ENCODE results near the gene AFAP1. TPM values are rescaled to one million over a fixed set of nuclear protein-coding genes. Genes with fewer than 3 reads are reported as not detected.

Gene AFAP1
- total RNA-seq, 1 experiment from 2014 or later, result 94.7 TPM

GRCh38 chr4:7842384-7843279 is 97.0 kb downstream of the AFAP1 start:
- BruUV-seq (replicated peaks), result no TSS peak
- ChIA-PET POLR2A (interaction anchor here (0.6 to 0.7 kb wide), 2 partner anchors 35 to 131 kb away, joined by 3 to 6 read pairs; no protein-coding TSS in a partner anchor), CTCF (interaction anchor here (0.6 to 0.9 kb wide), 4 partner anchors 11 to 260 kb away, joined by 3 to 4 read pairs (median 3); no protein-coding TSS in a partner anchor)
- Histone ChIP-seq H3K27me3 (ENCODE audit: control insufficient read depth, insufficient read depth, low read length) (no peaks in the 10 kb centered on the region), H3K36me3 (ENCODE audit: control insufficient read depth, insufficient read depth, low read length) (peaks cover 20% of the 10 kb centered on the region), H3K9me3 (ENCODE audit: control insufficient read depth, insufficient read depth, low read depth, low read length) (no peaks in the 10 kb centered on the region), H3K4me3 (ENCODE audit: low read depth in 2 of 2, low read length in 2 of 2) (peak overlapping the region in 1 of 2 experiments; percentile 16; a peak in 1 of 4 replicates), H3K4me1 (ENCODE audit: control insufficient read depth, insufficient read depth, low read length) (peaks cover 60% of the 10 kb centered on the region), H3K27ac (ENCODE audit: low read length) (peak overlapping the region; percentile 83)
- no peak for TF ChIP-seq SIN3A (IDR thresholded peaks at IDR 0.05; ENCODE audit: borderline replicate concordance, insufficient read depth, low read depth, low read length)
- no peak for TF ChIP-seq POLR2AphosphoS5 (IDR thresholded peaks at IDR 0.05; ENCODE audit: low read depth, low read length)
- TF ChIP-seq, protein P1, sequence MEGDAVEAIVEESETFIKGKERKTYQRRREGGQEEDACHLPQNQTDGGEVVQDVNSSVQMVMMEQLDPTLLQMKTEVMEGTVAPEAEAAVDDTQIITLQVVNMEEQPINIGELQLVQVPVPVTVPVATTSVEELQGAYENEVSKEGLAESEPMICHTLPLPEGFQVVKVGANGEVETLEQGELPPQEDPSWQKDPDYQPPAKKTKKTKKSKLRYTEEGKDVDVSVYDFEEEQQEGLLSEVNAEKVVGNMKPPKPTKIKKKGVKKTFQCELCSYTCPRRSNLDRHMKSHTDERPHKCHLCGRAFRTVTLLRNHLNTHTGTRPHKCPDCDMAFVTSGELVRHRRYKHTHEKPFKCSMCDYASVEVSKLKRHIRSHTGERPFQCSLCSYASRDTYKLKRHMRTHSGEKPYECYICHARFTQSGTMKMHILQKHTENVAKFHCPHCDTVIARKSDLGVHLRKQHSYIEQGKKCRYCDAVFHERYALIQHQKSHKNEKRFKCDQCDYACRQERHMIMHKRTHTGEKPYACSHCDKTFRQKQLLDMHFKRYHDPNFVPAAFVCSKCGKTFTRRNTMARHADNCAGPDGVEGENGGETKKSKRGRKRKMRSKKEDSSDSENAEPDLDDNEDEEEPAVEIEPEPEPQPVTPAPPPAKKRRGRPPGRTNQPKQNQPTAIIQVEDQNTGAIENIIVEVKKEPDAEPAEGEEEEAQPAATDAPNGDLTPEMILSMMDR (IDR thresholded peaks at IDR 0.05), result no peak
- TF ChIP-seq, protein P2, sequence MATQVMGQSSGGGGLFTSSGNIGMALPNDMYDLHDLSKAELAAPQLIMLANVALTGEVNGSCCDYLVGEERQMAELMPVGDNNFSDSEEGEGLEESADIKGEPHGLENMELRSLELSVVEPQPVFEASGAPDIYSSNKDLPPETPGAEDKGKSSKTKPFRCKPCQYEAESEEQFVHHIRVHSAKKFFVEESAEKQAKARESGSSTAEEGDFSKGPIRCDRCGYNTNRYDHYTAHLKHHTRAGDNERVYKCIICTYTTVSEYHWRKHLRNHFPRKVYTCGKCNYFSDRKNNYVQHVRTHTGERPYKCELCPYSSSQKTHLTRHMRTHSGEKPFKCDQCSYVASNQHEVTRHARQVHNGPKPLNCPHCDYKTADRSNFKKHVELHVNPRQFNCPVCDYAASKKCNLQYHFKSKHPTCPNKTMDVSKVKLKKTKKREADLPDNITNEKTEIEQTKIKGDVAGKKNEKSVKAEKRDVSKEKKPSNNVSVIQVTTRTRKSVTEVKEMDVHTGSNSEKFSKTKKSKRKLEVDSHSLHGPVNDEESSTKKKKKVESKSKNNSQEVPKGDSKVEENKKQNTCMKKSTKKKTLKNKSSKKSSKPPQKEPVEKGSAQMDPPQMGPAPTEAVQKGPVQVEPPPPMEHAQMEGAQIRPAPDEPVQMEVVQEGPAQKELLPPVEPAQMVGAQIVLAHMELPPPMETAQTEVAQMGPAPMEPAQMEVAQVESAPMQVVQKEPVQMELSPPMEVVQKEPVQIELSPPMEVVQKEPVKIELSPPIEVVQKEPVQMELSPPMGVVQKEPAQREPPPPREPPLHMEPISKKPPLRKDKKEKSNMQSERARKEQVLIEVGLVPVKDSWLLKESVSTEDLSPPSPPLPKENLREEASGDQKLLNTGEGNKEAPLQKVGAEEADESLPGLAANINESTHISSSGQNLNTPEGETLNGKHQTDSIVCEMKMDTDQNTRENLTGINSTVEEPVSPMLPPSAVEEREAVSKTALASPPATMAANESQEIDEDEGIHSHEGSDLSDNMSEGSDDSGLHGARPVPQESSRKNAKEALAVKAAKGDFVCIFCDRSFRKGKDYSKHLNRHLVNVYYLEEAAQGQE (IDR thresholded peaks at IDR 0.05; ENCODE audit: insufficient read depth in 1 of 2, low read depth in 2 of 2, low read length in 1 of 2), result no peak
- no peak for TF ChIP-seq TCF7L2 (IDR thresholded peaks at IDR 0.05; ENCODE audit: low read depth, low read length)
- intact Hi-C loops (cut with micrococcal nuclease; ENCODE audit: unreplicated experiment) (no loop called here), in situ Hi-C loops (cut with HindIII; ENCODE audit: low pct_unique_long_range_greater_than_20kb, low sequenced_read_pairs) (no loop called here)
- ATAC-seq (peak; percentile 68), DNase-seq (ENCODE audit: low read depth, low spot score) (peak; percentile 73)

GRCh38 chr4:7841894-7842293 is 97.8 kb downstream of the AFAP1 start:
- TF ChIP-seq SIN3A (IDR thresholded peaks at IDR 0.05; ENCODE audit: borderline replicate concordance, insufficient read depth, low read depth, low read length) (no peak), POLR2AphosphoS5 (IDR thresholded peaks at IDR 0.05; ENCODE audit: low read depth, low read length) (no peak), TCF7L2 (IDR thresholded peaks at IDR 0.05; ENCODE audit: low read depth, low read length) (no peak)
- TF ChIP-seq, protein P1 (IDR thresholded peaks at IDR 0.05), result no peak
- TF ChIP-seq, protein P2 (IDR thresholded peaks at IDR 0.05; ENCODE audit: insufficient read depth in 1 of 2, low read depth in 2 of 2, low read length in 1 of 2), result no peak
- H3K9me3 ChIP-seq (ENCODE audit: control insufficient read depth, insufficient read depth, low read depth, low read length), result no peaks in the 10 kb centered on the region
- BruUV-seq (replicated peaks), result TSS peak; percentile 31
- H3K27me3 ChIP-seq (ENCODE audit: control insufficient read depth, insufficient read depth, low read length), result no peaks in the 10 kb centered on the region
- intact Hi-C loops (cut with micrococcal nuclease; ENCODE audit: unreplicated experiment), result no loop called here
- CTCF ChIA-PET, result interaction anchor here (0.9 kb wide), 1 partner anchor 35 kb away, joined by 3 read pairs; no protein-coding TSS in a partner anchor
- POLR2A ChIA-PET, result no interaction called here
- no peak overlapping the region for H3K4me3 ChIP-seq (ENCODE audit: low read depth in 2 of 2, low read length in 2 of 2)
- ATAC-seq (no peak), DNase-seq (ENCODE audit: low read depth, low spot score) (no peak)
- in situ Hi-C loops (cut with HindIII; ENCODE audit: low pct_unique_long_range_greater_than_20kb, low sequenced_read_pairs), result no loop called here
- peaks cover 21% of the 10 kb centered on the region for H3K36me3 ChIP-seq (ENCODE audit: control insufficient read depth, insufficient read depth, low read length)
- peaks cover 57% of the 10 kb centered on the region for H3K4me1 ChIP-seq (ENCODE audit: control insufficient read depth, insufficient read depth, low read length)
- peak overlapping the region; percentile 83 for H3K27ac ChIP-seq (ENCODE audit: low read length)
